K562 (cell line): Measurements from ENCODE around the gene CRK. TPM values are rescaled to one million over a fixed set of nuclear protein-coding genes. Genes with fewer than 3 reads are reported as not detected.

Source experiments
- ARID3A ChIP-seq: IDR thresholded peaks from 2 replicates; pipeline ENCODE4 v1.6.1; 2012; ENCODE audit warnings: low read depth, low read length, improper control_type of control experiment, borderline replicate concordance
- BRF1 ChIP-seq: IDR thresholded peaks from 3 replicates; pipeline ENCODE4 v1.6.1; 2011; ENCODE audit warnings: borderline replicate concordance, mild to moderate bottlenecking; ENCODE audit not compliant: insufficient read length; ENCODE audit errors: extremely low read depth
- C11orf30 ChIP-seq: fragments of 450-650 bp; IDR thresholded peaks from 2 replicates; pipeline ENCODE4 v1.6.1; 2016; ENCODE audit warnings: low read depth, mild to moderate bottlenecking
- HDAC2 ChIP-seq: fragments of 450-650 bp; IDR thresholded peaks from 2 replicates; pipeline ENCODE4 v1.6.1; 2016; ENCODE audit warnings: mild to moderate bottlenecking
- NFE2 ChIP-seq: IDR thresholded peaks from 2 replicates; pipeline ENCODE4 v1.6.1; 2014; ENCODE audit warnings: antibody characterized with exemption, low read depth
- POLR2H ChIP-seq: IDR thresholded peaks from 2 replicates; pipeline ENCODE4 v1.6.1; 2016; ENCODE audit warnings: missing genetic modification characterization, low read depth, mild to moderate bottlenecking, control low read depth, missing compliant biosample characterization, moderate library complexity
- PREB ChIP-seq: sonication (generic); formaldehyde crosslinking; IDR thresholded peaks from 2 replicates; pipeline ENCODE4 v1.8.1; 2023; ENCODE audit warnings: mild to moderate bottlenecking, missing genetic modification reagents
- RBM25 ChIP-seq: fragments of 200-400 bp; formaldehyde crosslinking; IDR thresholded peaks from 2 replicates; pipeline ENCODE4 v1.6.1; 2018; ENCODE audit warnings: low read length, low read depth, moderate library complexity; ENCODE audit not compliant: severe bottlenecking
- SMC3 ChIP-seq: conservative IDR thresholded peaks from 2 replicates; pipeline ENCODE4 v1.6.1; 2011; ENCODE audit warnings: low read depth, low read length, improper control_type of control experiment; ENCODE audit not compliant: insufficient read depth
- SNAPC5 ChIP-seq: fragments of 250-450 bp; sonication (Bioruptor Pico); IDR thresholded peaks from 2 replicates; pipeline ENCODE4 v1.8.0; 2021; ENCODE audit warnings: moderate library complexity, mild to moderate bottlenecking, inconsistent platforms
- TFE3 ChIP-seq: fragments of 450-650 bp; formaldehyde crosslinking; IDR thresholded peaks from 2 replicates; pipeline ENCODE4 v1.4.0; 2020; ENCODE audit warnings: mild to moderate bottlenecking, mixed read lengths
- THAP12 ChIP-seq: fragments of 250-450 bp; sonication (Bioruptor Pico); IDR thresholded peaks from 2 replicates; pipeline ENCODE4 v1.9.0; 2021; ENCODE audit warnings: mild to moderate bottlenecking, inconsistent platforms
- THRB ChIP-seq: fragments of 450-650 bp; formaldehyde crosslinking; conservative IDR thresholded peaks from 2 replicates; pipeline ENCODE4 v1.4.0; 2022; ENCODE audit warnings: mild to moderate bottlenecking, missing genetic modification characterization
- ZNF586 ChIP-seq: fragments of 450-650 bp; formaldehyde crosslinking; conservative IDR thresholded peaks from 2 replicates; pipeline ENCODE4 v1.4.0; 2020; ENCODE audit warnings: mild to moderate bottlenecking, moderate library complexity
- ZNF592 ChIP-seq: fragments of 450-650 bp; IDR thresholded peaks from 2 replicates; pipeline ENCODE4 v1.6.1; 2017; ENCODE audit warnings: antibody characterized with exemption, mild to moderate bottlenecking
- polyA plus RNA-seq, 8 experiments: library from polyadenylated mRNA; depleted of rRNA in 4 of 8; stranded (reverse) in 5 of 8; unstranded in 3 of 8; fragments of >200 nt; fragmentation: Nextera tagmentation in 2 of 8; fragmentation: Illumina TruSeq in 1 of 8; extraction: Ambion mirVana in 2 of 8; extraction: Trizol in 1 of 8; gene quantifications; 2 replicates each; pipeline versions ENCODE4 v1.2.1 to v1.2.3, GENCODE V29; 2011 to 2014; ENCODE audit warnings: inconsistent platforms in 1 of 8, missing spikeins in 1 of 8
- total RNA-seq, 7 experiments: library from RNA; depleted of rRNA in 6 of 7; stranded (reverse); fragments of >200 nt in 6 of 7; fragmentation: Illumina TruSeq in 2 of 7; extraction: Trizol in 2 of 7; gene quantifications; 2 replicates each; pipeline versions ENCODE4 v1.2.1 to v1.2.3, GENCODE V29; 2011 to 2021; ENCODE audit warnings: low replicate concordance in 1 of 7

Gene CRK
- total and polyA plus RNA-seq, 9 of the 15 experiments (the other 6 are each of a cell fraction or from before 2014, with no cell fraction given) = 13.1 to 40.2 (median 26.1) TPM

GRCh38 chr17:1438593-1439083 lies 17.4 kb downstream of the CRK start (continued):
- TF ChIP-seq TFE3 (CRISPR knock-in tag) = no peak
- TF ChIP-seq BRF1 = no peak
- TF ChIP-seq NFE2 = peak; percentile 92
- no peak for TF ChIP-seq HDAC2
- peak; percentile 55; the same call in 1 of the 2 replicates for TF ChIP-seq ZNF592
- no peak for TF ChIP-seq PREB (CRISPR knock-in tag)
- peak; percentile 63 for TF ChIP-seq RBM25
- peak; percentile 82 for TF ChIP-seq C11orf30
- TF ChIP-seq SMC3 = no peak
- TF ChIP-seq THAP12 (CRISPR knock-in tag) = no peak
- TF ChIP-seq ZNF586 (CRISPR knock-in tag) = no peak
- no peak for TF ChIP-seq ARID3A
- no peak for TF ChIP-seq POLR2H (tag)
- TF ChIP-seq THRB (CRISPR knock-in tag) = no peak
- TF ChIP-seq SNAPC5 (CRISPR knock-in tag) = no peak
